DMS153 treated with DMSO at 0.1 percent for 48 hours (cell line): Measurements from ENCODE around the gene ERBB4.

Experiments
- DNase-seq: peaks from one replicate; lab custom pipeline; 2025; ENCODE audit not compliant: unreplicated experiment; lab: John Stamatoyannopoulos, UW

ERBB4 gene

DNA sequence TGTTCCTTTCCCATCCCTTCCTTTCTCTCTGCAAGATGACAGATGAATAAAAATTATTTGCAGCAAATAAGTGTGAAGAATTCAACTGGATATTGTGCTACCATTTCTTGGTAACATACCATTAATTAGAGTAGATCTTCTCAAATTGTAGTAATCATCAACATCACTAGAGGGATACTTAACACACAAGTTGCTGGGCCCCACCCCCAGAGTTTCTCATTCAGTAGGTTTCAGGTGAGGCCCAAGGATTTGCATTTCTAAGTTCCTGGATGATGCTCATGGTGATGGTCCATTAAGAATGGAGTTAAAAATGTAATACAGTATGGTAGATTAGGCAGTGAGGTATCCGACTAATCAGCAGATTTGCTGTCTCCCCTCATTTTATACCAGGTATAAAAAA, 594.0 kb downstream of the ERBB4 start:
- DNase-seq, result no peak

DNA sequence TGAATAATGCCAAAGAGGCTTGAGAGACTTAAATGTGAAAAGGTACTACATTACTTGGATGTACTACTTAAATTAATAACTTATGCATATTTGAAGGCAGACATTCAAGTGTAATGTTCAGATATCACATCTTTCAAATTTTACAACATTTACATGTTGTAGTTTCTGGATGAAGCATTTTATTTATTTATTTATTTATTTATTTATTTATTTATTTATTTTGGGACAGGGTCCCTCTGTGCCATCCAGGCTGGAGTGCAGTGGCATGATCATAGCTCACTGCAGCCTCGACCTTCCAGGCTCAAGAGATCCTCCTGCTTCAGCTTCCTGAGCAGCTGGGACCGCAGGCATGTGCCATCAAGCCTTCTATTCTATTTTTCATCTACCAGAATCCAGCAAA, 596.4 kb downstream of the ERBB4 start:
- DNase-seq, result no peak

GRCh38 chr2:211941216-211941747, 597.3 kb downstream of the ERBB4 start:
- no peak for DNase-seq

DNA sequence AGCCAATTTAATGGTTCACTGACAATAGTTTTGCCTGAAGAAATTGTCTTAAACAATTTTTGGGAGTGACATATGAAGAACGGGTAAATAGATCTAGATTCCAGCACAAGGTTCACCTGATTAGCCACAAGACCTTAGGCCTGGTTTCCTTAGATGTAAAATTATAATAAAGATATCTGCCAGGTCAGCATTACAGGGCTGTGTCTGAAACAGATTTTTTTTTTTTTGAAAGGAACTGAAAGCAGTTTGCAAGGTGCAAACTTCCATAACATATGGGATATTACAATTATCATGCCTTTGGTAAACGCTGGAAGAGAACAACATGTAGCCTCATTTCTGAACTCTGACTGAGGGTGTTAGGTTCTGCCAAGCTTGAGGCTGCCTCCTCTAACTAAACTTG, 599.4 kb downstream of the ERBB4 start:
- no peak for DNase-seq

GRCh38 chr2:211934811-211935210, 603.8 kb downstream of the ERBB4 start:
- DNase-seq, result no peak

DNA sequence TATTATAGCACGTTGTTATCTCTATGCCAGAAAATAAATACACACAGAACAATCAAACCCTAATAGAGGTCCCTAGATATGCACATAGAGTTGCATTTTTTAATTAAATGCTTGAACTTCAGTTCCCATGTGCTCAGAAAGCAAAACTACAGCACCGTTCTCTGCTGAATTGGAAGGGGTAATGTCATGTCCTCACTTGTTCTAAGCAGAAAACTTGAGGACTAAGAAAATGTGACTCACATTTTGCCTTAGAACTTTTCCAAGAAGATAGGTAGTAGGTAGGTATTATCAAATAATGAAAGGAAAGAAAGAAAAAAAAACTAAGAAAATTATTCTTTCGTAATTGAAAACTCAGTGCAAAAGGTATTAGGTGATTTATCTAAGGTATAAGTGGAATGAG, 607.3 kb downstream of the ERBB4 start:
- DNase-seq, result no peak

GRCh38 chr2:211930331-211930730, 608.3 kb downstream of the ERBB4 start:
- DNase-seq, result no peak

DNA sequence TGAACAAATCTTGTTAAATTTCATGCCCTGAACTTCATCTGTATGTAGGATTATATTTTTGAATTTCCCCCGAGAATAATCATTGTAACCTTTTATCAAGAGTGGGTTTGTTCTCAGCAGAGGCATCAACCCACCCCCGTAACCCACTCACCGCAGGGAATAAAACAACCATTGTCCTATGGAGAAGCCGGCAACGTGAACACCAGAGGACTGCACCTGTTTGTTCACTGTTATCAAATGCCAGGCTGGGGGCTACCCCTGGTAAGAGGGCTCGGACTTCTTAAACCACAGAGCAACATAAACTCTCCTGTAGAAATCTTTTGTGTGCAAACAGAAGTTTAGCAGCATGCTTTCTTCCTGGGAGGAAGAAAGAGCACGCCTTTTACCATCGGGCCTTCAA, 610.4 kb downstream of the ERBB4 start:
- DNase-seq, result no peak

DNA sequence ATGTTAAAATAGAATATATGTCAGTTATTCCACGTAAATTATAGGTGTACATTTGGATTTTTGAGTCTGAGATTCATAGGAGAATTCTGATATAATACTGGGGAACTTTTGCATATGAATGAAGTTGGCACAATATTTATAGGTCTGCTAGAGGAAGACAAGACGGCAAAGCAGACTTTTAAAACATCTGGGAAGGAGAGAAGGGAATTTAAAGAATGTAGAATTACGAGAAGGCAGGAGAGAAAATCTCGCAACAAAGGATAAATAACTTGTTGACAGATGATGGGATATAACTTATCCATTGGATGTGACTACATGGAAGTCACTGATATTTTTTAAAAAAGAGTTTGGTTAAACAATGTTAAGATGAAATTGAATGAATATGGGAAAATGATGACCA, 615.6 kb downstream of the ERBB4 start:
- no peak for DNase-seq

DNA sequence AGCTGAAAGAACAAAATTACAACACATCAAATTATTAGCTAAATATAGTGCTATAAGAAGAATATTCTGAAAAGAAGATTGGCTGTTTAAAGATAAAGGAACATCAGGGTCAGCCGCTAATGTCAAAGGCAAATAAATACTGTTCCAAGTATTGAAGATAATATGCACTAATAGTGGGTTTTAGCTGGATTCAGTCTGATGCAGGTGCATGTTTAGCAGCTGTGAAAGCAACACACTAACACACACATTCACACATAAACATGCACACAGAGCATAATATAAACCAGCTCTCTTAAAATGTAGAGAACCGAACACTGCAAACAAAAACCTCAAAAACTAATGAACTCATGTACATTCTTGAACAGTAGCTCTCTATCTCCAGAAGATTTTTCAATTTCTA, 634.6 kb downstream of the ERBB4 start:
- no peak for DNase-seq

DNA sequence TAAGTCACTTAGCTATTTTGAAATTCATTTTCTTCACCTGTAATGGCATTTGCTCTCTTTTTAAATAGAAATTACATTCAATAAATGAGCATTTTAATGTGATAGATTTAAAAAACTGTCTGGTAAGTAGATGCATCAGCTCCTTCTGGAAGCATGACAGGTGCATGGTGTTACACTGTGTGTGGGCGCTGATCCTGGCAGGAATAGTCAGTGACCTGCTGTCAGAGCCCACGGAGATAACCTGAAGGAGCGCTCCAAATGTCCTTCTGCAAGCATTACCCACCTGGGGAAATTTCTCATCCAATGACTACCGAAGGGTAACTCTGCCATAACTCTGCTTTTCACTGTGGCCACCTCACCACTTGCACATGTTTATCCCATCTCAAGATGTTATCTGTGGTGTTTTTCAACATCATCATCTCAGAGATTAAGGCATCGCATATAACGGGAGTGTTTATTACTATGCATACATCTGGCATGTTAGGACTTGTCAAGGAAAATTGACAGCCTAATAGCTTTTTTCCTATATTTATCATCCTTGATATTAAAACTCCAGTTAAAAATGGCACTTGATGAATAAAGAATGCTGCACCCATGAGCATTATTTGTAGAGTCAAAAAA, 637.3 kb downstream of the ERBB4 start:
- DNase-seq, result no peak

GRCh38 chr2:211900518-211900917, 638.1 kb downstream of the ERBB4 start:
- no peak for DNase-seq

DNA sequence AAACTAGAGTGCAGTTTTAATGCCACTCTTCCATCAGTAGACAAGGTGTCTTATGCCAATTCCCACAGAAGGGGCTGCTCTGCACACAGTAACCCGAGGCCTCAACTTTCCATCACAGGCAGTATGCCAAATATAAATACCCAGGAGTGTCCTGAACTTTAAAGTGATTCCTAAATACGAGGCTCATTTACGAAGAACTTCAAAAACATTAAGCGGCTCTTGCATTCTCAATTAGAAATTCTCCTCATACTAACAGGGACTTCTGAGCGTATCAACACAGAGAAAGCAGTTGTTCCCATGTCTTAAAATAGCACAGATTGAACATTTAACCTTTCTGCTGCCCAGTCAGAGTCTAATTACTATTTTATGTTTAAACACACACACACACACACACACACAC, 638.6 kb downstream of the ERBB4 start:
- no peak for DNase-seq

DNA sequence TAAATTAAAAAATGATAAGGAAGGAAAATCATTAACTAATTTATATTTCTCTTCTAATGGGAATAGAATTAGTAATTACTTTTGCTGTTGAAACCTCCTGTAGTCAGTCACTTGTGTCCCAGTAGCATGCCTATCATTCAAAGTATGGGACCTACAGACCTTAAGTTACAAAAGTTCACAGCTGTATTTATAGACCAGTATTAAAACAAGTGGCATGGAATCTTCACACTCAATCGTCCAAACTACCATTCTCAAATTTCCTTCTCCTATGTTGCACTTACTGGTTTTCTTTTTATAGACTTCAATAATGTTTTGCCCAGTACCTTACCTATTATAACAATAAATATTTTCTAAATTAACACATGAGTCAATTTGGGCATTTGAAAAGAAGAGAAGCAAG, 639.9 kb downstream of the ERBB4 start:
- no peak for DNase-seq

GRCh38 chr2:211881449-211881848, 657.2 kb downstream of the ERBB4 start:
- no peak for DNase-seq

DNA sequence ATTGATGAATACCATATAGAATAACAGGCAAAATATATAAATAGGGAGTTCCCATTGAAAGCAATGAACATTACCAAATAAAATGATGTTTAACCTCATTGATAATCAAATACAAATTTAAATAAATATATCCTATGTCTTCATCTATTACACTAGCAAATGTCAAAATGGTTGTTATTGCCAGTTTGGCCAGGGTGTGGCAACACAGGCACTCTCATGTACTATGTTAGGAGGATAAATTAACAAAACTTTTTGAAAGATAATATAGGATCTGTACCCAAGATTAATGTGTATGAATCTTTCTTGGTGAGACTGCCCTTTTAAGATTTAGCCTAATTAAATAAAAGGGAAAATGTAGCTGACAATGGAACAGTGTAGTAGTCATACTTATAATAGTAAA, 659.3 kb downstream of the ERBB4 start:
- DNase-seq, result no peak

DNA sequence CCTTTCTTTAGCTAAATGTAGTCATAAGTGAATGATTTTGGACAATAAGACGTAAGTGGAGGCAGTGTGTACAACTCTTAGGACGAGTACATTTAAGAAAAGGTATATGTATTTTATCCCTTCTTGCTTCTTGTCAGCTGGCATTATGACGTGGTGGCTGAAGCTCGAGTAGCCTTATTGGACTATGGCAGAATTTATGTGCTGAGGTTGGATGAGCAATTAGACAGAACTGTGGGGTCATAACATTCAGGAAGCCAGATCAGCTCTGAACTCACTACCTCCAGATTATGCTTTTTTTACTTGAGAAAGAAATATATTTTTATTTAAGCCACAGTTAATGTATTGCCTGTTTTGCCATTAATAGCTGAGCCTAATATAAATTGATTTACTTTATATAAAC, 661.5 kb downstream of the ERBB4 start:
- DNase-seq, result no peak

- no peak for DNase-seq
These were observed 663.1 kb downstream of the ERBB4 start for GRCh38 chr2:211875488-211875887.

GRCh38 chr2:211868996-211869533, 669.5 kb downstream of the ERBB4 start:
- DNase-seq, result no peak

GRCh38 chr2:211867845-211868451, 670.7 kb downstream of the ERBB4 start:
- DNase-seq, result no peak

DNA sequence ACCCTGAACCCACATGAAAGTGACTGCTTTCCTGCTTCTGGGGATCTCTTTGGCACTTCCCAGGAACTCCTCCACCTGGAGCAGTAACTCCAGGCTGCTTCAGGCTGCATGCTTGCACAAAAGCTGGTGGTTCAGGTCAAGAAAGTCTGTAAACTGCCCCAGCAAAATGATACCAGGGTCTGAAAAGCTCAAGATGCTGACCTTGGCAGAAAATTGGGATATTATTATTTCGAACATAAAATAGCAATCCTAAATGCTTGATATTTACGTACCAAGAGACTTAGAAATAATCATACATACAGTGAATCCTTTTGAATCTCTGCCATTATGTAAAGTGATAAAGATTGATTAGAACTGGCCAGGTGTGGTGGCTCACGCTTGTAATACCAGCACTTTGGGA, 674.3 kb downstream of the ERBB4 start:
- no peak for DNase-seq

GRCh38 chr2:211860224-211860623, 678.4 kb downstream of the ERBB4 start:
- peak; percentile 59 for DNase-seq

GRCh38 chr2:211854832-211855231, 683.8 kb downstream of the ERBB4 start:
- DNase-seq, result no peak
